ENCODE measurements around the gene C19orf38. TPM values are rescaled to one million over a fixed set of nuclear protein-coding genes. Genes with fewer than 3 reads are reported as not detected.
A peak's percentile ranks its signal among the peaks of the same experiment; 100 is the strongest.

The C19orf38 gene
- total and polyA plus RNA-seq, 7 experiments from 2014 or later: 1.4 to 50.5 (median 2.8) TPM

DNA sequence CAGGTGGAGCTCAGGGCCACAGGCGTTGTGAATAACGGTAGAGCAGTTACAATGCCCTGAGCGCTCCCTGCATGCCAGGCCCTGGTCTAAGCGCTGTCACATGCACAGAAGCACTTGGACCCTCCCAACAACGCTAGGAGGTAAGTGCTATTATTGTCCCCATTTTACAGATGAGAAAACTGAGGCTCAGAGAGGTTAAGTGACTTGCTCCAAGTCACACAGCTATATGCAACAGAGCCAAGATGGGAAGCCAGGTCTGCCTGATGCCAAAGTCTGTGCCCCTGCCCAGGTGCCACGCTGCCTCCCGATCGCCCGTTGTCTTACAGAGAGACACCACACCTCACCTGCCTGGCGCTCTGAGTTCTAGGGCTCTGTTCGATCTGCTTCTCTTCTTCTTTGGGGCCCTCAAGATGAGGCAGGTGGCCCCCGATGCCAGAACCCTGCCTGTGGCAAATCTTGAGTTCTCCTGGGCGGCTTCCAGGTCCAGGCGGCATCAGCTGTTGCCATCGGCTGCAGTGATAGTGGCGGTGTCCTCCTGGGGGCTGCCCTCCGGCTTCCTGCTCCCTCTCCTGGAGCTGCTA is 60.3 kb downstream of the C19orf38 start:
- H3K4me3 ChIP-seq (ENCODE audit: low read length): no peak overlapping the region
- peak overlapping the region in 1 of 9 donors; percentile 25 for H3K27ac Mint-ChIP-seq
- no peaks in the 10 kb centered on the region for H3K27me3 ChIP-seq (ENCODE audit: control insufficient read depth in 2 of 2, insufficient read depth in 2 of 2, low read length in 2 of 2)
- CTCF ChIA-PET: no interaction called here
- H3K36me3 ChIP-seq (ENCODE audit: control insufficient read depth in 2 of 3, insufficient read depth in 3 of 3, low read length in 3 of 3): peaks cover 0 to 63% (median 4%) of the 10 kb centered on the region in 3 experiments
- H3K4me3 Mint-ChIP-seq: no peak overlapping the region
- H3K9me3 ChIP-seq (ENCODE audit: control insufficient read depth in 2 of 3, low read length in 3 of 3): no peaks in the 10 kb centered on the region
- H3K36me3 Mint-ChIP-seq: peaks cover 0 to 26% (median 4%) of the 10 kb centered on the region in 5 donors
- H3K4me1 Mint-ChIP-seq: no peaks in the 10 kb centered on the region
- H3K27ac ChIP-seq (ENCODE audit: low read depth, low read length): no peak overlapping the region
- POLR2A ChIA-PET: no interaction called here
- no peaks in the 10 kb centered on the region for H3K4me1 ChIP-seq (ENCODE audit: control insufficient read depth in 2 of 2, insufficient read depth in 2 of 2, low read length in 2 of 2)
- H3K9me3 Mint-ChIP-seq: peaks cover 0 to 1% (median 0%) of the 10 kb centered on the region in 11 donors
- ATAC-seq (no peak), DNase-seq (no peak)
- no peaks in the 10 kb centered on the region for H3K27me3 Mint-ChIP-seq
- intact Hi-C loops (cut with micrococcal nuclease): no loop called here

GRCh38 chr19:10911579-10912363 is 63.6 kb downstream of the C19orf38 start:
- no peak overlapping the region for H3K4me3 Mint-ChIP-seq
- H3K9me3 ChIP-seq (ENCODE audit: control insufficient read depth in 2 of 3, low read length in 3 of 3): no peaks in the 10 kb centered on the region
- H3K27ac Mint-ChIP-seq: no peak overlapping the region
- H3K36me3 Mint-ChIP-seq: peaks cover 0 to 16% (median 0%) of the 10 kb centered on the region in 5 donors
- no peak for DNase-seq
- H3K4me1 Mint-ChIP-seq: no peaks in the 10 kb centered on the region
- H3K36me3 ChIP-seq (ENCODE audit: control insufficient read depth in 2 of 3, insufficient read depth in 3 of 3, low read length in 3 of 3): peaks cover 0 to 72% (median 4%) of the 10 kb centered on the region in 3 experiments
- no peak overlapping the region for H3K4me3 ChIP-seq (ENCODE audit: low read length)
- ATAC-seq: no peak
- H3K27ac ChIP-seq (ENCODE audit: low read depth, low read length): no peak overlapping the region
- POLR2A ChIA-PET: no interaction called here
- H3K27me3 Mint-ChIP-seq: no peaks in the 10 kb centered on the region
- no peaks in the 10 kb centered on the region for H3K9me3 Mint-ChIP-seq
- intact Hi-C loops (cut with micrococcal nuclease): no loop called here
- H3K4me1 ChIP-seq (ENCODE audit: control insufficient read depth in 2 of 2, insufficient read depth in 2 of 2, low read length in 2 of 2): no peaks in the 10 kb centered on the region
- CTCF ChIA-PET: interaction anchor here (0.5 to 0.6 kb wide), 2 partner anchors 25 to 842 kb away, joined by 3 read pairs; no protein-coding TSS in a partner anchor
- H3K27me3 ChIP-seq (ENCODE audit: control insufficient read depth in 2 of 2, insufficient read depth in 2 of 2, low read length in 2 of 2): no peaks in the 10 kb centered on the region

GRCh38 chr19:10912619-10913018 is 64.4 kb downstream of the C19orf38 start:
- intact Hi-C loops (cut with micrococcal nuclease): no loop called here
- POLR2A ChIA-PET: no interaction called here
- CTCF ChIA-PET: interaction anchor here (0.5 to 0.6 kb wide), 2 partner anchors 24 to 843 kb away, joined by 3 read pairs; no protein-coding TSS in a partner anchor
- Histone ChIP-seq H3K27me3 (ENCODE audit: control insufficient read depth in 2 of 2, insufficient read depth in 2 of 2, low read length in 2 of 2) (no peaks in the 10 kb centered on the region), H3K27ac (ENCODE audit: low read depth, low read length) (no peak overlapping the region), H3K9me3 (ENCODE audit: control insufficient read depth in 2 of 3, low read length in 3 of 3) (no peaks in the 10 kb centered on the region), H3K4me3 (ENCODE audit: low read length) (no peak overlapping the region), H3K4me1 (ENCODE audit: control insufficient read depth in 2 of 2, insufficient read depth in 2 of 2, low read length in 2 of 2) (no peaks in the 10 kb centered on the region), H3K36me3 (ENCODE audit: control insufficient read depth in 2 of 3, insufficient read depth in 3 of 3, low read length in 3 of 3) (peaks cover 0 to 69% (median 4%) of the 10 kb centered on the region in 3 experiments)
- H3K36me3 Mint-ChIP-seq: peaks cover 0 to 16% (median 0%) of the 10 kb centered on the region in 5 donors
- no peak overlapping the region for H3K4me3 Mint-ChIP-seq
- H3K9me3 Mint-ChIP-seq: no peaks in the 10 kb centered on the region
- H3K27me3 Mint-ChIP-seq: no peaks in the 10 kb centered on the region
- no peak overlapping the region for H3K27ac Mint-ChIP-seq
- DNase-seq: no peak
- no peaks in the 10 kb centered on the region for H3K4me1 Mint-ChIP-seq
- no peak for ATAC-seq

DNA sequence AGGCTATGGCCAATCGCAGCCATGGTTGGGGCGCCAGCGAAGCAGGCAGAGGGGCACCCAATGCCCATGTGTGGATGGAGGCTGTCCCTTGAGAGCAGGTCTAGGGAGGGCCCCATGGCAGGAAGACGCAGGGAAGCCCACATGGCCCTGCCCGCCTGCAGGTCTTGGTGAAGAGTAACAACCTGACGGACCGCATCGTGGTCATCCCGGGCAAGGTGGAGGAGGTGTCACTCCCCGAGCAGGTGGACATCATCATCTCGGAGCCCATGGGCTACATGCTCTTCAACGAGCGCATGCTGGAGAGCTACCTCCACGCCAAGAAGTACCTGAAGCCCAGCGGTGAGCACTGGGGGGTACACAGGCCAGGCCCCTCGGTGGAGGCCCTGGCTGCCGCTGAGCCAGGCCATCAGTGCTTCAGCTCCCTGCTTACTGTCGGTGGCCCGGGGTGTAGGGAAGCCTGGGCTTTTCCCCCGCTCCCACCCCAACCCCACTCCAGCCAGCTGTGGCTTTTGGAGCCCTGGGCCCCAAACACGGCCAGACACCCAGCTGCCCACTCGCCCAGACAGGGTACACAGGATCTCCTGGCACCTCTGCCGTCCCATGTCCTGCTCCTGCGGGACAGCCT is 65.6 kb downstream of the C19orf38 start:
- Histone ChIP-seq H3K4me3 (ENCODE audit: low read length) (no peak overlapping the region), H3K4me1 (ENCODE audit: control insufficient read depth in 2 of 2, insufficient read depth in 2 of 2, low read length in 2 of 2) (no peaks in the 10 kb centered on the region), H3K36me3 (ENCODE audit: control insufficient read depth in 2 of 3, insufficient read depth in 3 of 3, low read length in 3 of 3) (peaks cover 0 to 65% (median 4%) of the 10 kb centered on the region in 3 experiments), H3K9me3 (ENCODE audit: control insufficient read depth in 2 of 3, low read length in 3 of 3) (no peaks in the 10 kb centered on the region), H3K27me3 (ENCODE audit: control insufficient read depth in 2 of 2, insufficient read depth in 2 of 2, low read length in 2 of 2) (no peaks in the 10 kb centered on the region), H3K27ac (ENCODE audit: low read depth, low read length) (no peak overlapping the region)
- intact Hi-C loops (cut with micrococcal nuclease): no loop called here
- POLR2A ChIA-PET: no interaction called here
- H3K4me1 Mint-ChIP-seq: no peaks in the 10 kb centered on the region
- no peak overlapping the region for H3K4me3 Mint-ChIP-seq
- DNase-seq (no peak), ATAC-seq (no peak)
- H3K36me3 Mint-ChIP-seq: peaks cover 0 to 8% (median 0%) of the 10 kb centered on the region in 5 donors
- no peak overlapping the region for H3K27ac Mint-ChIP-seq
- CTCF ChIA-PET: interaction anchor here (0.7 kb wide), 1 partner anchor 68 kb away, joined by 3 read pairs; no protein-coding TSS in a partner anchor
- H3K27me3 Mint-ChIP-seq: no peaks in the 10 kb centered on the region
- H3K9me3 Mint-ChIP-seq: peaks cover 0 to 1% (median 0%) of the 10 kb centered on the region in 11 donors

DNA sequence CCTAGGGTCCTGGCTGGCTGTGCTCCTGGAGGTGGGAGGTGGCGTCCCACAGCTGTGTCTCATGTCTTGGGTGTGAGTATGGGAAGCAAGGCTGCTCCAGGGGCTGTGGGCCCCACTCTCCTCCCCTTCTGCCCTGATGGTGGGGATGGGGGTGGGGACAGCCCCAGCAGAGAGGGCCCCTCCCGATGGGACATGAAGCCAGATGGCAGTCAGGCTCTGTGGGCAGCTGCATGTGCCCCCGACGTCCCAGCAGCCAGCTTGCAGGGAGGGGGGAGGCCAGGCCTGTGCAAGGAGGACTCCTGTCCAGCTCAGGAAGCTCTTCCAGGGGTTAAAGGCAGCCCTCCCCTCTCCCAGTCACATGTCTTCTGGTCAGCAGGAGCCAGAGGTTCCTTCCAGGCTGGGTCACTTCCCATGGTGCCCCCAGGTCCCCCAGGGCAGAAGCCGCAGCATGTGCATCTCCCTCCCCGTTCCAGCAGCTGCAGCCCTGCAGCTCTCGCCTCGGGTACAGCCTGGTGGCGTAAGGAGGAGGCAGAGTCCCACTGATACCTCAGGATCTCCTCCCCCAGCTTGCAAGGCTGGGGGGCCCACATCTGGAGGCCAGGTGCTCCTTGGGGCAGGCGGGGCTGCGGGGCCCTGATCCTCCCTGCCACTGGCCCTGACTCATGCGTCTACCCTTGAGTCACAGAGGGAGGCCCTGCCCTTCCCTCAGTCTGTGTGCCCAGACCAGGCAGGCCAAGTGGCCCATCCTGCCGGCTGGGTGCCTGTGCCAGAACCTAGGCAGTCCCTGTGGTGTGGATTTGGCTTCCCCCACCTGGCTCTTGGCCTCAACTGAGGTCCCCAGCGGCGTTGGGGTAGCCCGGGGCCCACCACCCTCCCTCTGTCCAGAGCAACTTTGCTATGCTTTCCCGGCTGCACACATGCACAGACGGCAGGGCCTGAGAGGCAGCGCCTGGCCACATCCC is 67.2 kb downstream of the C19orf38 start:
- H3K4me3 Mint-ChIP-seq: no peak overlapping the region
- ATAC-seq (no peak), DNase-seq (no peak)
- intact Hi-C loops (cut with micrococcal nuclease): no loop called here
- peaks cover 0 to 8% (median 0%) of the 10 kb centered on the region in 5 donors for H3K36me3 Mint-ChIP-seq
- ChIA-PET CTCF (no interaction called here), POLR2A (no interaction called here)
- H3K36me3 ChIP-seq (ENCODE audit: control insufficient read depth in 2 of 3, insufficient read depth in 3 of 3, low read length in 3 of 3): peaks cover 0 to 68% (median 4%) of the 10 kb centered on the region in 3 experiments
- H3K9me3 Mint-ChIP-seq: peaks cover 0 to 1% (median 0%) of the 10 kb centered on the region in 11 donors
- H3K4me3 ChIP-seq (ENCODE audit: low read length): no peak overlapping the region
- H3K4me1 ChIP-seq (ENCODE audit: control insufficient read depth in 2 of 2, insufficient read depth in 2 of 2, low read length in 2 of 2): no peaks in the 10 kb centered on the region
- peaks cover 0 to 2% (median 0%) of the 10 kb centered on the region in 7 donors for H3K4me1 Mint-ChIP-seq
- peak overlapping the region in 1 of 9 donors; percentile 17 for H3K27ac Mint-ChIP-seq
- no peak overlapping the region for H3K27ac ChIP-seq (ENCODE audit: low read depth, low read length)
- no peaks in the 10 kb centered on the region for H3K27me3 Mint-ChIP-seq
- no peaks in the 10 kb centered on the region for H3K27me3 ChIP-seq (ENCODE audit: control insufficient read depth in 2 of 2, insufficient read depth in 2 of 2, low read length in 2 of 2)
- no peaks in the 10 kb centered on the region for H3K9me3 ChIP-seq (ENCODE audit: control insufficient read depth in 2 of 3, low read length in 3 of 3)

GRCh38 chr19:10916602-10917001 is 68.4 kb downstream of the C19orf38 start:
- no peaks in the 10 kb centered on the region for H3K27me3 Mint-ChIP-seq
- no peak for DNase-seq
- no peak overlapping the region for H3K4me3 Mint-ChIP-seq
- H3K4me3 ChIP-seq (ENCODE audit: low read length): no peak overlapping the region
- peaks cover 0 to 12% (median 2%) of the 10 kb centered on the region in 5 donors for H3K36me3 Mint-ChIP-seq
- no peak overlapping the region for H3K27ac Mint-ChIP-seq
- no peaks in the 10 kb centered on the region for H3K4me1 ChIP-seq (ENCODE audit: control insufficient read depth in 2 of 2, insufficient read depth in 2 of 2, low read length in 2 of 2)
- H3K4me1 Mint-ChIP-seq: peaks cover 0 to 2% (median 0%) of the 10 kb centered on the region in 7 donors
- no peak overlapping the region for H3K27ac ChIP-seq (ENCODE audit: low read depth, low read length)
- H3K27me3 ChIP-seq (ENCODE audit: control insufficient read depth in 2 of 2, insufficient read depth in 2 of 2, low read length in 2 of 2): no peaks in the 10 kb centered on the region
- ChIA-PET POLR2A (no interaction called here), CTCF (no interaction called here)
- H3K36me3 ChIP-seq (ENCODE audit: control insufficient read depth in 2 of 3, insufficient read depth in 3 of 3, low read length in 3 of 3): peaks cover 0 to 72% (median 8%) of the 10 kb centered on the region in 3 experiments
- no peaks in the 10 kb centered on the region for H3K9me3 ChIP-seq (ENCODE audit: control insufficient read depth in 2 of 3, low read length in 3 of 3)
- H3K9me3 Mint-ChIP-seq: peaks cover 0 to 1% (median 0%) of the 10 kb centered on the region in 11 donors
- intact Hi-C loops (cut with micrococcal nuclease): no loop called here
- ATAC-seq: no peak
